NOMO-1 (cell line): ENCODE data around the gene OR5B12.
"Not testable (repeated sequence)": the region's sequence is repeated elsewhere in the genome, so short reads cannot be mapped to it uniquely, and the experiment has no call there.

ENCODE experiments used
- DNase-seq, 2 experiments: peaks; one replicate each; lab custom pipeline; 2025; ENCODE audit not compliant: unreplicated experiment in 2 of 2; lab: John Stamatoyannopoulos, UW

OR5B12 gene

DNA sequence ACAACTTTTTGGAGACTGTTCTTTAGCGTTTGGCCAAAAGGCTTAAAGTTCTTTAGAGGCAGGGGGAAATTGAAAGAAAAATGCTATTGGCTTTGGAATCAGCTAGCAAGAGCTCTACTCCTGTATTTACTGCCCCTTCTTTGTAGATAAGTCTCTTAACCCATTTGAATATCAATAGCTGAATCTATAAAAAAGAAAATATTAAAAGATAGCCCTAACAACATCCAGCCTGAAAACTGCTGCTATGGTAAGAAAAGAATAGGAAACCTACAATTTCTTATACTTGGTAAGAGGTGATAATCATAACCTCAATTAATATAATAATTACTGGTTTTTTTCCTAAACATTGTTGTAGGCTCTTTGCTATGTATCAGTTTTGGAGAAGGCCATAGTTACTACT lies at the start of gene OR5B12:
OR5B12 (minus strand) TSS at position 101 of the 400 bp plus-strand sequence. CDS start 2,085 bp downstream, outside the sequence.
- no peak for DNase-seq

DNA sequence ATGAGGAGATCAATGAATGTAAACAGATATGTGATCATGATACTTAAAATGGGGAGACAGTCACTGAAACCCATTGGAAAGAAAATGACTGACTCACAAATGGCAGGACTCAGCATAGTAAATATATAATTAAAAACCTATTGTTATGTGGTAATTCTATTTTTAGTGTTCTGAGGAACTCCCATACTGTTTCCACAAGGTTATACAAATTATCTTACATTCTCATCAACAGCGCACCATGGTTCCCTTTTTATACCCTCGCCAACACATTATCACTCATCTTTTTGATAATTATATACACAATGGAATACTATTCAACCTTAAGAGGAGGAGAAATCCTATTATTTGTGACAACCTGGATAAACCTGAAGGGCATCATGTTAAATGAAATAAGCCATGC lies 48.8 kb upstream of the OR5B12 start:
- peak in 1 of 2 experiments; percentile 9 for DNase-seq

DNA sequence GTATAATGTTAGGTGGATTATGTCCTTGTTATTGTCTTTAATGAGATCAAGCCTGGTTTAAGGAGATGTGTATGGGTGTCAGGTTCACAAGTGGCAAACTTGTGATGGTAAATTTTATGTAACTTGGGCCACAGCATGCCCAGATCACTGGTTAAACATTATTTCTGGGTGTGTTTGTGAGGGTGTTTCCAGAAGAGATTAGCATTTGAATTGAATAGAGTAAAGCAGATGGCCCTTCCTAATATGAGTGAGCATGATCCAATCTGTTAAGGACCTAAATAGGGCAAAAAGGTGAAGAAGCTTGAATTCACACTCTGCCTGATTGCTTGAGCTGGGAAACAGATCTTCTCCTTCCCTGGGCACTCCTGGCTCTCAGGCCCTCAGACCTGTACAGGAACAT lies 45.1 kb upstream of the OR5B12 start:
- DNase-seq = no peak

DNA sequence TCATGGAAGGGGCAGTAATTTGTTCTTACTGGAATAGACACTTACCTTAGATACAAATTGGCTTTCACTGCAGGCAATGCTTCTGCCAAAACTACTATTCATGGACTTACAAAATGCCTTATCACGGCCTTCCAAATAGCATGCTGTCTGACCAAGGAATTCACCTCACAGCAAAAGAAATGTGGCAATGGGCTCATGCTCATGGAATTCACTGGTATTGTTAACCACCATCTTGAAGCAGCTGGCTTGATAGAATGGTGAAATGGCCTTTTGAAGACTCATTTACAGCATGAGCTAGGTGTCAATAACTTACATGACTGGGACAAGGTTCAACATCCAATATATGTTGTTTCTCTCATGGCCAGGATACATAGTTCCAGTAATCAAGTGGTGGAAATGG lies 43.9 kb upstream of the OR5B12 start:
- DNase-seq = no peak

DNA sequence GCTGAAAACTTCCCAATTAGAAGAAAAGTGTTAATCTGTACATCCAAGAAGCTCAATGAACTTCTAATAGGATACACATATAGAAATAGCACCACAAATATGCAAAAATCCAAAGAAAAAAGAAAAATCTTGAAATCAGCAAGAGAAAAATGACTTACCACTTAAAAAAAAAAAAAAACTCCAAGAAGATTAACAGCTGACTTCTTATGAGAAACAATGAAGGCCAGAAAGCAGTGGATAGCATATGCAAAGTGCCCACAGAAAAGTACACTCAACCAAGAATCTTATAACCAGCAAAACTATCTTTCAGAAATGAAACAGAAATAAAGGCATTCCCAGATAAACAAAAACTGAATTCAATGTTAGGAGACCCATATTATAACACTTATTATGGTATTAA lies 29.9 kb upstream of the OR5B12 start:
- no peak for DNase-seq

DNA sequence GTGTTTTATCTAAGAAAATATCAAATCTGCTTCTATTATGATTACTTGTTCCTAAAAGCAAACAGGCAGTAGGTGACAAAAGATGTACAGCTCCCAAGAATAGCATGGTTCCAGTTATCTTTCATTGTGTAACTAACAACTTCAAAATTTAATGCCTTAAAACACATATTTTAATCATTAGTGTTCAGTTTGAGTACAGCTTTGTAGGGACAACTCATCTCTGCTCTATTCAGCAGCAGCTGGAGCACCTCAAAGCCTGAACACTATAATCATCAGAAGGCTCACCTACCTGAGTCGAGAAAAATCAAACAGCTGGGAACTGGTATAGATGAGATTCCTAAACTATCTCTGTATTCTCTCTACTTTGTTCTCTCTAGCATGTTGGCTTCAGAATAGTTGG lies 24.3 kb upstream of the OR5B12 start:
- no peak for DNase-seq

DNA sequence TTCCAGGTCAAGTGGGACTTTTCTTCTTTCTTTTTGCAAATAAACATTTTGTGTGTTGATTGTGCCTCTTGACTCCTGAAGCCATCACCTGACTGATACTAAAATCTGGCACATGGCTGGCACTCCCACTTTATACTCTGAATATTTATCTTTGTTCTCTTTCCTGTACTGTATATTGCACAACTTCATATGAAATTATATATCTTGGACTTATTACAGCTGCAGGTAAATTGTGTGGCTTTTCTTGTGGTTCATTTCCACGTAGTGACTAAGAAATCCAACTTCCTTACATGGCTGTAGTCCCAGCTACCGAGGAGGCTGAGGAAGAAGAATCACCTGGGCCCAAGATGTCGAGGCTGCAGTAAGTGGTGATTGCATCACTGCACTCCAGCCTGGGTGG lies 23.7 kb upstream of the OR5B12 start:
- DNase-seq = no peak

DNA sequence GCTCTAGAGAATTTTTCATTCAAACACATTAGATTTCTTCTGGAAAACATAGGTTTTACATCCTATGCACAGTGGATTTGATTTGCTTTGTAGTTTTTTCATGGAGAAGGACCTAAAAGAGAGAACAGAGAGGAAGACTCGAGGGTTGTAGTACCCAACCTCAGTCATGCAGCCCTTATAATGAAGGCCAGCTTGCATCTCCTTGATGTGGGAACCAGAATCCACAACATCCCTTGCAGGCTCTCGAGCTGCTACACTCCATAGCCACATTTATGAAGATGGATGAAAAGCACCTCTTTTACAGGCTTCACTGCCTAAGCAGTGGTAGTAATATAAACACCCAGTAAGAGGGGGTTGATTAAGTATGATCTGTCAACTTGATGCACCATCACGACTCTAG lies 9.5 kb upstream of the OR5B12 start:
- no peak for DNase-seq

DNA sequence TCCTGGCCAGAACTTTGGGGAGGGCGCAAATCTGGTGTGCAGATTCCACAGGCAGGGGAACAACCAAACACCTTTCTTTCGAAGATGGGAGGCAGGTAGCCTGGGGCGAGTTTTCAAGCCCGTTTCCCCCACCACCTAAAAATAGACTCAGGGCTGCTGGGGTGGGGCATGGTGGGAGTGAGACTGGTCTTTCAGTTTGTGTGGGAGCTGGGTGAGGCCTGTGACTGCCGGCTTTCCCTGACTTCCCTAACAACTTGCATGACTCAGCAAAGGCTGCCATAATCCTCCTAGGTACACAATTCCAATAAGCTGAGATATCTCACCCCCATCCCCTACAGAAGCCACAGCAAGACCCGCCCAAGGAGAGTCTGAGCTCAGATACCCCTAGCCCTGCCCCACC lies 4.3 kb upstream of the OR5B12 start:
- no peak for DNase-seq

DNA sequence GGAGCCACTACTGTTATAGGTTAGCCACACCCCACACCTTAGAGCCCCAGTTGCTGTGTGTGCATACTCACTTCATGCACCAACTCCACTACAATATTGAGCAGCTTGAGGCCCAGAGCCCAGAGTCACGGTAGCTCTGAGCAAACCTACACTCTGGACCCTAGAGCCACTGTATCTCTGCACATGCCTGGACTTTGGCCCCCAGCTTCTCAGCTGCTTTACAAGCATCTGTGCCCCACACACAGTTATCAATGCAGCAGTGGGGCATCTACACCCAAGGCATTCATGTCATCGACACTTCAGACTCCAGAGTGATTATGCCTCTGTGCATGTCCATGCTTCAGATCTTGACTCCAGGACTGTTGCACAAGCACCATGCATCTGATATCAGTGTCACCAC lies 2.3 kb upstream of the OR5B12 start:
- DNase-seq = no peak

DNA sequence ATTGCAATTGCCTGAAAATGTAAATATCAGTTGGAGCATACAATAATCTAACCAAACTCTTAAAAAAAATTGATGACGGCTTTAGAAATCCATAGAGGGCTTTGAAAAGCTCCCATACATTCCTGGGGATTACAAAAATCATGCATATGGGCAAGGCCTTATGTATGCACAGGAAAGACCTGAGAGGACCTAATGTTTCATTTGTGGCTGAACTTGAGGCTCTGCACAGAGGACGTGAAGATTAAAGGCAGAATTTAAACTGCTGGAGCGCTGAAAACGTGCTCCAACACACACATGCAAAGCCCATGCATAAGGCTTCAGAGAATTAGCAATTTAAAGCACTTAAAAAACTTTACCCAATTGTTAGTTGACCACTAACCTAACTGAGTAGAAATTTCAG lies 3.5 kb downstream of the OR5B12 start:
- DNase-seq = no peak

DNA sequence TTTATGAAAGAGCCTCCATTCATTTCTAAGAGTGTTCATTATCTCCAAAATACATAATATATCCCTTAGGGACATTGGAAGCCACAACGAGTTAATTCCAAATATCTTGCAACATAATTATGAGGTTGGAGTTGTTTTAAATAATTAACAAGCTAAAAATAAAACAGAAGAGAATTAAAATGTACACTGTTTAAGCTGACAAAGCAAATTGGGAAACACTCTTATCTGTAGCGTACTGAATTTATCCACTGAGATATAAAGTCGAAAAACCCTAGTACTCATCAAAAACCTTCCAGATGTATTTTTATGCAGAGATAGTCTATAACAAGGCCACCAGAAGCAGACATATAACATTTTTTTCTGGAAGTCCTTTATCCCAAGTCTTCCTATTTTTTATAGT lies 7.8 kb downstream of the OR5B12 start:
- no peak for DNase-seq

DNA sequence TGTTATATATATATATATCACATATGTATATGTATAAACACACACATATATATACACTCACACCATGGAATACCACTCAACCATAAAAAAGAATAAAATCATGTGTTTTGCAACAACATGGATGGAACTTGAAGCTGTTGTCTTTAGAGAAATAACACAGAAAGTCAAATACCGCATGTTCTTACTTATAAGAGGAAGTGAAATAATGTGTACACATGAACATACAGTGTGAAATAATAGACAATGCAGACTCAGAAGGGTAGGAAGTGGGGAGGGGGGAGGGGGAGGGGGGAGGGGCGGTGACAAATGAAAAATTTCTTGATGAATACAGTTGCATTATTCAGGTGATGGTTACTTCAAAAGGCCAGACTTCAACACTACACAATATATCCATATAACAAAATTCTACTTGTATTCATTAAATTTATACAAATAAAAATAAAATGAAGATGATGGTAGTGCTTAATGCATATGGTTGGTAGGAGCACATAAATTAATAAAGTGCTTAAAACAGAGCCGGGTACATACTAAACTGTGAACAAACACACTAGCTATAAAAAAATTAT lies 8.3 kb downstream of the OR5B12 start:
- peak; percentile 13 to 53 for DNase-seq

DNA sequence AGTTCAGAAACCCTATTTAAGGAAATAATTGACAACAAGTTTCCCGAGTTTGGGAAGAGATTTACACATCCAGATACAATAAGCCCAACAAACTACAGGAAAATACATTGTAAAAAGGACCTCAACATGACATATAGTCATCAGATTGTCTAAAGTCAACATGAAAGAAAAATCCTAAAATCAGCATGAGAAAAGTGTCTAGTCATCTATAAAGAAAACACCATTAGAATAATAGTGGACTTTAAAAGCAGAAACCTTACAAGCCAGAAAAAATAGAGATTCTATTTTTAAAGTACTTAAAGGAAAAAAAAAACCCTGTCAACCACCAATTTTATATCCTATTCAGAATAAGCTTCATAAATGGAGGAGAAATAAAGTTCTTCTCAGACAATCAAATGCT lies 12.8 kb downstream of the OR5B12 start:
- no peak for DNase-seq

DNA sequence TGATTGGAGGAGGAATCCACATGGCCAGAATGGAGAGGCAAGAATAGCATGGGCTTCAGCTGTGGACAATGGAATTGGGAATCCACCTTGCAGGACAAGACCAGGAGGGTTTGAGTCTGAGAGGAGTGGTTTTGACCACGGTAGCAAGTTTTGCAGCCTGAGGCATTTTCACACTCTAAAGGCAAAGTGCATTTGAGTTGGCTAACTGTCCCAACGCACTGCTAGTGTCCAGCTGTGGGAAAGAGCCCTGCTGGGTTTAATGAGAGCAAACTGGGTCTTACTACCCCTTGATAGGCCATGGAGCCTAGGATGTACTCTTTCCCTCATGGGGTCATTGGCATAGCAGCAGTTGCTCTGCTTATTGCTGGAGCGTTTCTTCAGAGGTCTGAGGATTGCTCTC lies 14.0 kb downstream of the OR5B12 start, which contains the start of gene OR5B2:
OR5B2 (minus strand) TSS at position 101 of the 400 bp plus-strand sequence. CDS start 4,860 bp downstream, outside the sequence.
- DNase-seq = no peak

DNA sequence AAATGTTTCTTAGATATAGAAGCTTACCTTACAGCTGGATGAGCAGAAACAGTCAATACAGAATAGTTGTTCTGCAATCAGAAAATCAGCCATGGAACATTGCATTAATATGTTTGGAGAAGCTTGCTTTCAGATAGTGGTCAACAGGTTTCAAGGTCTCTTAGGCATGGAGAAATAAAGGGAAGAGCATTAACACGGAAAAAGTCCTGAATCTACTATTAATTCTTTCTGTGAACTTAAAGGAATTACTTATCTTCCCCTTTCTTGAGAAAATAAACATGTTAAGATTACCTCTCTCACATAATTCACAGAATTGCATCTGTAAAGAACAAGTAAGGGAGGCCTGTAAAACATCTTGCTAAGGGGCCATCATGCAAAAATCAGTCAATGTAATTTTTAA lies 35.3 kb downstream of the OR5B12 start, which contains the start of gene OR5B3:
OR5B3 (minus strand) TSS at position 101 of the 400 bp plus-strand sequence. CDS start 3,465 bp downstream, outside the sequence.
- no peak for DNase-seq

DNA sequence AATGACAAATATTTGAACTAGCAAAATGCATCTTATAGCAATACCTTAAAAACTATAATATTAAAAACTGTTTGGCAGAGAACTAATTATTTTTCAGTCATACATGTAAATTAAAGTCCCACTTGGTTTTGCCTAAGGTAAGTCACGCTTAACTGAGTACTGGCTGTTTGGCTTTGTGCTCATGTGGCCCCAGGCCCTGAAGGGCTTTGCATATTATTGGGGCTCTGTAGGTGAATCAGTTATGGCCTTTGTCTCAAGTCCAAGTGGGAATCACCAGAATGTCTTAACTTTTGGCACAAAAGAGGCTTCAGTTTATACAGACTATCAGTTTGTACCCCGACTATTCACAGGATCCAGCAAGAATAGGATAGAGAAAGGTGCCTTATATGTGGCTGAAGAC lies 42.4 kb downstream of the OR5B12 start:
- DNase-seq = not testable (repeated sequence)

DNA sequence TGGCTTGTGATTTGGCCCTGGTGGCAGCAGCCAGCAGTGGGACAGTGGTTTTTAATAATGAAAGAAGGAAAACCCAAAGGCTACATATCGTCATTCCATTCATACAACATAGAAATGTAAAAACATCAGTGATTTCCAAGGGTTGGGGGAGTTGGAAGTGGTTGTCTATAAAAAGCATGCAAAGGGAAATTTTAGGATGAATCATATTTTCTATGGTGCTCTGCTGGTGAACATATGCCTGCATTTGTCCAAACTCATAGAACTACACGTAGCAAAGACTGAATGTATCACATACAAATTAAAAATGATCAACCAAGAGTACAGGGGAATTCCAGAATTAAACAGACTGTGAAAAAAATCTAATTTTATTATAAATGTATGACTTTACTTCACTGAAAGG lies 46.5 kb downstream of the OR5B12 start:
- no peak for DNase-seq

DNA sequence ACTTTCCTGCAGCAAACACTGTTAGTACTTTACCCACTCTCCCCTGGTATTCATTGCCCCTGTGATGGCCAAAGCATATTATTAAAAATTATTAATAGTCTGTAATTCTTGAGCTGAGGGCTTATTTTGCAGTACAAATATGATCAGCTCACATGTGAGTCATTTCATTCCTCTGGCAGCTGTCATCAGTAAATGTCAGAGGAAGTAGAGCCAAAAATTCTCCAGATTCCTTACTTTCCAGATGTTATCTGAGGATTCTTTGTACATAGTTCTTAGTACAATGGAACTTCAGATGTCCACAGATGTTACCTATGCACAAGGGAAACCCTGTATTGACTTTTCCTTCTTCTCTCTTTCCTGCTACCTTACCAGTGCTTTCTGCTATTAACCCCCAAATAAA lies 47.8 kb downstream of the OR5B12 start:
- no peak for DNase-seq

DNA sequence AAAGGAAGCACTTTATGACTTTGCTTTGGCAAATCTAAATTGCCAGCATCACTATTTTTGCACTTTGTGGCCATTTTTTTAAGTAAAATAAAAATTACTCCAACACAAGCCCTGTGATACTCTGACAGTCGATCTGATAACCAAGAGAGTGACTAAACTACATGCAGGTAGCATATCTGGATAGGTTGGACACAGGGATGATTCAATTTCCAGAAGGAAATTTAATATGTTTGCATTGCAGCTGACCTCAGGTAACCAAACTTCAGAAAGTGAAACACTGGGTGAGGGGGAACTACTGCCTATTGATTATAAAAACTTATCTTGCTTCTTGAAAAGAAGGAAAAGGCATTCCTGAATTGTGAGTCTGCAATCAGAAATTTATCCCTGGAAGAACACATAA lies 49.3 kb downstream of the OR5B12 start:
- DNase-seq = no peak

DNA sequence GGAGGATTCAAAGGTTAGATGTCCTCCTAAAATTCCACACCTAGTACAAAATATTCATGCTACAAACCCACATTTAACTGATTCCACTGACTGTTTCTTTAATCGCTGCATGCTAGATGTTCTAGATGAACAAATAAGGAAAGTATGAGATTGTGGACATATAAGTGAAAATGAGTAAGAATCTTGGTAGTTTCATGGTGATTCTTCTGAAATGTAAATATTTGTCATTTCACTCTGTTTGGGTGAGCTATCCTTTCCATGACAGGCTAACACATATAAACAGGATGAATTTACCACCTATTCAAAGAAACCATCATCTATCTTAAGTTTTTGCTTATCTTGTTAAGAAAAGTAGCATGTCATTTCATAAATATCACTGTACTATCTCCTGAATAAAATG lies 50.2 kb downstream of the OR5B12 start:
- no peak for DNase-seq

DNA sequence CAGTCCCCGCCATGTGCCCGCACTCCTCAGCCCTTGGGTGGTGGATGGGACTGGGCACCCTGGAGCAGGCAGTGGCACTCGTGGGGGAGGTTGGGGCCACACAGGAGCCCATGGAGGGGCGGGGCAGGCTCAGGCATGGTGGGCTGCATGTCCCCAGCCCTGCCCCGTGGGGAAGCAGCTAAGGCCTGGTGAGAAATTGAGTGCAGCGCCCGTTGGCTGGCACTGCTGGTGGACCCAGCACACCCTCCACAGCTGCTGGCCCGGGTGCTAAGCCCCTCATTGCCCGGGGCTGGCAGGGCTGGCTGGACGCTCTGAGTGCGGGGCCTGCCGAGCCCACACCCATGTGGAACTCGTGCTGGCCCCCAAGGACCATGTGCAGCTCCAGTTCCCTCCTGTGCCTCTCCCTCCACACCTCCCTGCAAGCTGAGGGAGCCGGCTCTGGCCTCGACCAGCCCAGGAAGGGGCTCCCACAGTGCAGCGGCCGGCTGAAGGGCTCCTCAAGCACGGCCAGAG lies 51.4 kb downstream of the OR5B12 start:
- DNase-seq = no peak
